NCI-H82 (cell line): ENCODE data around the gene PLEKHN1.
"Not testable (repeated sequence)": the region's sequence is repeated elsewhere in the genome, so short reads cannot be mapped to it uniquely, and the experiment has no call there.

ENCODE experiments used
- DNase-seq: peaks from one replicate; lab custom pipeline; 2025; lab: John Stamatoyannopoulos, UW

Gene PLEKHN1

DNA sequence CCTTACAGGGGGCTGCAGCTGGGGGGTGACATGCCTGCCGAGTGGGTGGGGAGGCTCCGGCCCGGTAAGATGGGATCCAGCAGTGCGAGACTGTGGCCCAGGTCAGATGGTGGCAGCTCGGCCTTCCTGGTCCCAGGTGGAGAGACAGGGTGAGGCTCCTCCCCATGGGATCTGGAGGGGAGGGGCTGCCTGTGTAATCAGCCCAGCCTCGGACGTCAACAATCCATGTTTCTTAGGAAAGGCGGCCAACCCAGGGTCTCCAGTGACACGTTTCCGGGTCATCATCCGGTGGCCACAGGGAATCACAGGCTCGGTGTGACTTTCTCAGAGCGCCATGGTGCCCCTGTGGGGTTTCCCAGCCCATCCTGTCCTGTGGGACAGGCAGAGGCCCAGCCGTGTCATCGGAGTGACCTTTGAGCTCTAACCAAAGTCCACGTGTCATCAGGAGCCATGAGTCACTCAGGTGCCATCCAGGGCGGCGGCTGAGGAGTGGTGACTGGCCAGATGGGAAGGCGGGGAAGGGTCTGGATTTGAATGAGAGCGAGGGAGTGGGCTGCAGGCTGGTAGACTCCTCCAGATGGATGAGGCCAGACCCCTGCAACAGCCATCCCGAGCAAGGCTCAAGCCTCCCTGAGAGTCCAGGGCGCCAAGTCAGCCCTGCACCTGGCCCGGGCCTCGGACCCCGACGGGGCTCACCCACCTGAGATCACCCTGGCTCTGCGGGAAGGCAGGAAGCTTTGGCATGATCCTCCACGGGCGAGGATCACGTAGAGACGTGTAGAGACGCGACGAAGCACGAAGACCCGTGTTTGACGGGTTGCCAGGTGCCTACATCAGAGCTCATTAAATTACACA lies 40.2 kb downstream of the PLEKHN1 start:
- DNase-seq: no peak

DNA sequence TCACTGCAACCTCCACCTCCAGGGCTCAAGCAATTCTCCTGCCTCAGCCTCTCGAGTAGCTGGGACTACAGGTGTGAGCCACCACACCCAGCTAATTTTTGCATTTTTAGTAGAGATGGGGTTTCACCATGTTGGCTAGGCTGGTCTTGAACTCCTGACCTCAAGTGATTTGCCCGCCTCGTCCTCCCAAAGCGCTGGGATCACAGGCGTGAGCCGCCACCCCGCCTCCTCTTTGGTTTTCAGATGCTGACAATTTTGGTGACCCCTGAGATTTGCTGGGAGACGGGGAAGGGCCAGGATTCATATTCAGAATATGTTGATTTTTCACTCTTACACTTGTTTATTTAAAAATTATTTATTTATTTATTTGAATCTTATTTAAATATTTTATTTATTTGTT lies 43.8 kb downstream of the PLEKHN1 start:
- not testable (repeated sequence) for DNase-seq

DNA sequence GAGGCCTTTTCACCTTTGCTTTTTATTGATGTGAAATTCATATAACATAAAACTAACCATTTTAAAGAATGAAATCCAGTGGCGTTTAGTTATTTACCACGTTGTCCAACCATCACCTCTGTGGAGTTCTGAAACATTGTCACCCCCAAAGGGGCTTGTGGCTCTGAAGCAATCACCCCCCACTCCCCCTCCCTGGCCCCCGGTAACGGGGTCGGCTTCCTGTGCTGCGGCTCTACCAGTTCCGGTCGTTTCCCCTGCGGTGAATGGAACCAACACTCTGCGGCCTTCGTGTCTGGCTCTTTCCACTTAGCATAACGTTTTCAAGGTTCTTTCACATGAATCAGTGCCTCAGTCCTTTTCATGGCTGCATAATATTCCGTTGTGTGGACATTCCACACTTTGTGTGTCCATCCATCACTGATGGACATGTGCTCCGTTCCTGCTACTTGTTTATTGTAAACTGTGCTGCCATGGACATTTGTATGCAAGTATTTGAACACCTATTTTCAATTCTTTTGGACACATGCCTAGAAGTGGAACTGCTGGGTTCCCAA lies 45.2 kb downstream of the PLEKHN1 start:
- no peak for DNase-seq

DNA sequence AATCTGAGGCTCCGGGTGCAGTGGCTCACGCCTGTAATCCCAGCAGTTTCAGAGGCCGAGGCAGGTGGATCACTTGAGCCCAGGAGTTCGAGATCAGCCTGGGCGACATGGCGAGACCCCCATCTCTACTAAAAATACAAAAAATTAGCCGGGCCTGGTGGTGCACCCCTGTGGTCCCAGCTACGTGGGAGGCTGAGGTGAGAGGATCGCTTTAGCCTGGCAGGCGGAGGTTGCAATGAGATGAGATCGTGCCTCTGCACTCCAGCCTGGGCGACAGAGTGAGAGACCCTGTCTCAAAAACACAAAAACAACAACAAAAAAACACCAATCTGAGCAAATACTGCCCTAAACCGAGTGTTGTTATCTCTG lies 46.4 kb downstream of the PLEKHN1 start:
- DNase-seq: not testable (repeated sequence)

DNA sequence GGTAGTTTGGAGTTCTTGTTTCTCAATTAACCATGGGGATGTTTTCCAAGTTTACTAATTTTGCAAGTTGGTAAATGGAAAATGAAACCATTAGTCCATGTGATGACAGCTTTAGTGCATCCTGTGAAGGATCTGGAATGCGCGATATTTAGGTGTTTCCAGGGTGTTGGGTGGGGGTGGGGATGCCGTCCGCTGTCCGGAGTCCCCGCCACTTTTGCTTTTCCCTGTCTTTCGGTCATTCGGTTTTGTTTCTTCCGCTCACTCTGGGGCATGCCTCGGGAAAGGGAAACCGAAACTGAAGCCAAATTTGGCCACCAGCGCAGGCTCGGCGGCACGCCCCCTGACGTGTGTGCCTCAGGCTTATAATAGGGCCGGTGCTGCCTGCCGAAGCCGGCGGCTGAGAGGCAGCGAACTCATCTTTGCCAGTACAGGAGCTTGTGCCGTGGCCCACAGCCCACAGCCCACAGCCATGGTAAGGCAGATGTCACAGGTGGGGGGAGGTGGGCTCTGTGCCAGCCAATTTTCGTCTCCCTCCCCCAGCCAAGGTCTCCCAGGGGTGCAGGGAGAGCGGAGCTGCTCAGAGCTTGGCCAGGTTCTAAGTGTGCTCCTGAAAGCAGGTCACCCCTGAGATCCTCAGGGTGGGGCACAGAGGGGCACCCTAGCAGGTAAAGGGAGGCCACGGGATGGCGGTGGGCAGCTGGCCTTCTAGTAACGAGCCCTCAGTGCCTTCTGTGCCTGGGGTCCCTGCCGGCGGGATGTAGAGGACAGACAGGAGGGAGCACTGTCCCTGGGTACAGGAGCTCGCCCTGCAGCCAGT lies 47.0 kb downstream of the PLEKHN1 start, which contains the start of gene ISG15:
TSS of gene ISG15 (plus strand) at position 393 of the 817 bp plus-strand sequence. CDS start at position 470, 77 bp downstream.
- no peak for DNase-seq

DNA sequence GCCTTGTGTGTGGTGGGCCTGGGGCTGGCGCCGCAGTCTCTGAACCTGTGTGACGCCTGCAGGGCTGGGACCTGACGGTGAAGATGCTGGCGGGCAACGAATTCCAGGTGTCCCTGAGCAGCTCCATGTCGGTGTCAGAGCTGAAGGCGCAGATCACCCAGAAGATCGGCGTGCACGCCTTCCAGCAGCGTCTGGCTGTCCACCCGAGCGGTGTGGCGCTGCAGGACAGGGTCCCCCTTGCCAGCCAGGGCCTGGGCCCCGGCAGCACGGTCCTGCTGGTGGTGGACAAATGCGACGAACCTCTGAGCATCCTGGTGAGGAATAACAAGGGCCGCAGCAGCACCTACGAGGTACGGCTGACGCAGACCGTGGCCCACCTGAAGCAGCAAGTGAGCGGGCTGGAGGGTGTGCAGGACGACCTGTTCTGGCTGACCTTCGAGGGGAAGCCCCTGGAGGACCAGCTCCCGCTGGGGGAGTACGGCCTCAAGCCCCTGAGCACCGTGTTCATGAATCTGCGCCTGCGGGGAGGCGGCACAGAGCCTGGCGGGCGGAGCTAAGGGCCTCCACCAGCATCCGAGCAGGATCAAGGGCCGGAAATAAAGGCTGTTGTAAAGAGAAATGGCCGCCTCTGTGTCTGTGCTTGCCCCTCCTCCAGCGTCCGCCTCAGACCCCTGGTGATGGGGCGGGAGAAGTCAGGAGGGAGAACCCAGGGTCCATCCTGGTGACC lies 47.8 kb downstream of the PLEKHN1 start:
- peak; percentile 50 for DNase-seq

DNA sequence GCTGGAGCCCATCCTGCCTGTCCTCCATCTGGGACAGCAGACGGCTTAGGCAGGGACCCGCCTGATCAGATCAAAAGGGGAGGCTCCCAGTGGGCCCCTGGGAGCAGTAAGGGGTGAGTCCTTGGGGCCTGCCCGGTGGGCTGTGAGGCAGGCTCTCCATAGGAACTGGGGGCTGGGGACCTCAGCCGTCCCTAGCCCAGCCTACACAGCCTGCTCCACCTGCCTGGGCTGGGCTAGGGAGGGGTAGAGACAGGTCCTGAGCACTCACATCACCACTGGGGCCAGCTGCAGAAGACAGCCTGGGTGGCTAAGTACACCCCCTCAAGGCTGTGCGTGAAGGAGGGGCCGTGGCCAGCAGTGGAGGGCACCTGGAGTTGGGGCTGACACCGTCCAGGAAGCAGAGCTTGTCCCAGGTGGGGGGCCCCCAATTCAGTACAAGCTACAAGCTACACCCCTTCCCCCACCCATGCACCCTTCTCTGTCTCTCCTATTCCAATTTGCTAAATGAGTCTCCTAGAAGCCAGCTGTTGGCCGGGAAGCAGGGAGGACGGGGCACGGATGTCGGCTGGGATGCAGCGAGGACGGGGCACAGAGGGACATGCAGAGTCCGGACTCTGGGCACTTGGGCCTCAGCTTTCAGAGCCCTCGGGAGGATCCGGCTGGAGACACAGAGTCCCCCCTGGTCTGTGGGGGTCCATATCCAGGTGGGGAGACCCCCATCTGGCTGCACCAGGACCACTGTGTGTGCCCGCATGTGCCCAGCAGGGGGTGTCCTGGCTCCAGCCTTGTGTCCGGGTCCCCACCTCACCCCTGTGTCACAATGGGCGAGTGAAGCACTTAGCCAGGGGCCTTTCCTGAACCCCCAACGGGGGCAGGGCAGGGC lies 48.8 kb downstream of the PLEKHN1 start:
- DNase-seq: peak; percentile 42

DNA sequence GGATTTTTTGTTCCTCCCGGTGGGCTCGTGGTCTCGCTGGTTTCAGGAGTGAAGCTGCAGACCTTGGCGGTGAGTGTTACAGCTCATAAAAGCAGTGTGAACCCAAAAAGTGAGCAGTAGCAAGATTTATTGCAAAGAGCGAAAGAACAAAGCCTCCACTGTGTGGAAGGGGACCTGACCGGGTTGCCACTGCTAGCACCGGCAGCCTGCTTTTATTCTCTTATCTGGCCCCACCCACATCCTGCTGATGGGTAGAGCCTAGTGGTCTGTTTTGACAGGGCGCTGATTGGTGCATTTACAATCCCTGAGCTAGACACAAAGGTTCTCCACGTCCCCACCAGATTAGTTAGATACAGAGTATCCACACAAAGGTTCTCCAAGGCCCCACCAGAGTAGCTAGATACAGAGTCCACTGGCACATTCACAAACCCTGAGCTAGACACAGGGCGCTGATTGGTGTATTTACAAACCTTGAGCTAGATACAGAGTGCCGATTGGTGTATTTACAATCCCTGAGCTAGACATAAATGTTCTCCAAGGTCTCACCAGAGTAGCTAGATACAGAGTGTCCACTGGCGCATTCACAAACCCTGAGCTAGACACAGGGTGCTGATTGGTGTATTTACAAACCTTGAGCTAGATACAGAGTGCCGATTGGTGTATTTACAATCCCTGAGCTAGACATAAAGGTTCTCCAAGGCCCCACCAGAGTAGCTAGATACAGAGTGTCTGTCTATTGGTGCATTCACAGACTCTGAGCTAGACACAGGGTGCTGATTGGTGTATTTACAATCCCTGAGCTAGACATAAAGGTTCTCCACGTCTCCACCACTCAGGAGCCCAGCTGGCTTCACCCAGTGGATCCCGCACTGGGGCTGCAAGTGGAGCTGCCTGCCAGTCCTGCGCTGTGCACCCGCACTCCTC lies 51.4 kb downstream of the PLEKHN1 start:
- DNase-seq: not testable (repeated sequence)

DNA sequence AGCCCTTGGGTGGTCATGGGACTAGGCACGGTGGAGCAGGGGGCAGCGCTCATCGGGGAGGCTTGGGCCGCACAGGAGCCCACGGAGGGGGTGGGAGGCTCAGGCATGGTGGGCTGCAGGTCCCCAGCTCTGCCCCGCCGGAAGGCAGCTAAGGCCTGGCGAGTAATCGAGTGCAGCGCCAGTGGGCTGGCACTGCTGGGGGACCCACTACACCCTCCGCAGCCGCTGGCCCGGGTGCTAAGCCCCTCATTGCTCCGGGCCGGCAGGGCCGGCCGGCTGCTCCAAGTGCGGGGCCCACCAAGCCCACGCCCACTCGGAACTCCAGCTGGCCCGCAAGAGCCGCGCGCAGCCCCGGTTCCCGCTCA lies 52.0 kb downstream of the PLEKHN1 start:
- not testable (repeated sequence) for DNase-seq

DNA sequence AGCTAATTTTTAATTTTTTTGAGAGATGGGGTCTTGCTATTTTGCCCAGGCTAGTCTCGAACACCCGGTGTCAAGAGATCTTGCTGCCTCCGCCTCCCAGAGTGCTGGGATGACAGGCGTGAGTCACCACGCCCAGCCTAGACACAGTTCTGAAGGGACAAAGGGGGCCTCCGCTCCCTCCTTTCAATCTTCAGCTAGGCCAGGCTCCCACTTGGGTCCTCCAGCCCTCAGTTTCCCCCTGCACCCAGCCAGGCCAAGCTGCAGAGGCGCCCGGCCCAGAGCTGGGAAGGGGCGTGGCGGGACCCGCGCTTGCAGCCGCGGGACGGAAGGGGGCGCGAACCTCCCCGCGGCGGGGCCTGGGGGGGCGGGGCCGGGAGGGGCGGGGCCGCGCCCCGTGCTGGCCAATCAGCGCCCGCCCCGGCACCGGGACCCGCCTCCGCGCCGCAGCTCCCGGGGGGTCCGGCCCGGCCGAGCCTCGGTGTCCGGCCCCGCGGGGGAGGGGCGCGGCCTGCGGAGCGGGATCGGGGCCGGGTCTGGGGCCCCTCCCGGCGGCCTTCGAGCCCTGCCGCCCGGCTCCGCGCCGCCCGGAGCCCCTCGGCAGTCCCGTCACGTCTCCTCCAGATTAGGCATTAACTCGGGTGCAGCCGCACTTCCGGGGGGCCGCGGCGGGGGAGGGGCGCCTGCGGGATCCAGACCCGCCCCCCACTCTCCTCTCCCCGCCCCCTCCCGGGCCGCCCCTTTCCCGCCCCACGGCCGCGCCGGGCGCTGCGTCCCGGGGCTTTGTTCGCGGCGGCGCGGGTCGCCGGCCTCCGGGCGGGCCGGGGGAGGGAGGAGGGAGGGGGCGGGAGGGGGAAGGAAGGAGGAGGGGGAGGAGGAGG lies 53.1 kb downstream of the PLEKHN1 start:
- DNase-seq: peak; percentile 83

DNA sequence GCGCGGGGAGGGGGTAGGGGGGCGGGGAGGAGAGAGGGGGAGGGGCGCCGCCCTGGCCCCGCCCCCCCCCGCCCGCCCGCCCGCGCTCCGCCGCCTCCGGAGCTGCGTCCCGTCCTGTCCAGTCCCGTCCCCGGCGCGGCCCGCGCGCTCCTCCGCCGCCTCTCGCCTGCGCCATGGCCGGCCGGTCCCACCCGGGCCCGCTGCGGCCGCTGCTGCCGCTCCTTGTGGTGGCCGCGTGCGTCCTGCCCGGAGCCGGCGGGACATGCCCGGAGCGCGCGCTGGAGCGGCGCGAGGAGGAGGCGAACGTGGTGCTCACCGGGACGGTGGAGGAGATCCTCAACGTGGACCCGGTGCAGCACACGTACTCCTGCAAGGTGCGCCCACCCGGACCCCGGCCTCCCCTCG lies 53.7 kb downstream of the PLEKHN1 start, which contains the start of gene AGRN:
TSS of gene AGRN (plus strand) at position 121 of the 405 bp plus-strand sequence. CDS start at position 174, 53 bp downstream.
- DNase-seq: no peak

DNA sequence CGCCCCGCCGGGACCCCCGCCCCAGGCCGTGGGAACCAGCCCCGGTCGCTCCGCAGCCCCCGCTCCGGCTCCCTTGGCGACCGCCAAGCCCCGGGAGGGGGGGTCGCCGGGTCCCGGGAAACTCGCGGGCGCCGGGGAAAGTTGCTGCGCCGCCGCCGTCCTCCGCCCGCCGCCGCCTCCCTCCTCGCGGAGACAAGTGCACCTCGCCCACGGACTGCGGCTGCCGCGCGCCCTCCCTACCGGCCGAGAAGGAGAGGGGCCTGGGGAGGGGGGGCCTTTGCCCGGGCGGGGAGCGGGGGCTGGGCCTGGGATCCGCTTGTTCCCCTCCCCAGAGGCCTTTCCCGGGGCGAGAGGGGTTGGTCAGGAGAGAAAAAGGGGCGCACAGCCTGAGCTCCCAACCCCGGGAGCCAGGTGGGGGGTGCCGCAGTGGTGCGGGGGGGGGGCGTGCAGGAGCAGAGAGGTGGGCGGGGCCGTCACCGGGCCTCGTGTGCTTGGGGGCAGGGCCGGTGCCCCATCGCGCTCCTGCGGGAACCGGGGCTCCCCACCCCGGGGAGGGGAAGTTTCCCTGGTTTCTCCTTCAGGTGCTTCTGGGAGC lies 54.2 kb downstream of the PLEKHN1 start:
- no peak for DNase-seq

DNA sequence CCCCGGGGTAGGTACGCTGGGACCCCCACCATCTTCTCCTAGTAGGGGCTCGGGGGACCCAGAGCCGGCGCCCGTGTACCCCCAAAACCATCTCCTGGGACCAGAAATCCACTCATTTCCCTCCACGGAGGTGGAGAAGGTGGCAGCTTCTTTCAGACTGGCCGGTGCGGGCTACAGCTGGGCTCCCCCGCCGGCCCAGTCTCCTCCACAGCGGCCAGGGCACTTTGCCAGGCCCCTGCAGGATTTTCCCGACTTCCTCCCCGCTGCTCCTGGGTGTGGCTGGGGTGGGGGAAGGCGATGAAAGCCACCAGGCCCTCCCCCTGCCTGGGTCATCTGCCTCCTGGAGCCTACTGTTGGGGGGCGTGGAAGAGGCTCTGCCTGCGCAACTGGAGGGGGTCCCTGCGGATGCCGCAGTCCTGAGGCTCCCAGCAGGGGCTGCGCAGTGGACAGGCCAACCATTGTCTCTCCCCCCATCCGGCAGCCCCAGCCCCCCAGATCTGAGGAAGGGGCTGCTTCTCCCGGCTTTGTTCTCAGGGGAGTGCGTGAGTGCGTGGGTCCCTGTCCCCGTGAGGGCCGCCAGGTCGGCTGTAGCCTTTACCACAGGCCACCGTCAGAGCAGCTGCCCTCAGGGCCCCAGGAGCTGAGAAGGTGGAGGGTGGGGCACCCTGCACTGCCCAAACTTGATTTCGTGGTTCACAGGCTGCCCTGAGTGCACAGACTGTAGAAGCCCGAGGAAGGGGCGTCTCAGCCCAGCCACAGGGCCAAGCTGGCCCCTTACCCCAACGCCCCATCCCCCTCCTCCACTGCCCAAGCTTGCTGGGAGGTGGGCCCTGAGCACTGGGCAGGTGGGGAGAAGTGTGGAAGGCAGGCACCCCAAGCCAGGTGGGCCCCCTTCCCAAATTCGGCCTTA lies 55.0 kb downstream of the PLEKHN1 start:
- DNase-seq: peak; percentile 56

DNA sequence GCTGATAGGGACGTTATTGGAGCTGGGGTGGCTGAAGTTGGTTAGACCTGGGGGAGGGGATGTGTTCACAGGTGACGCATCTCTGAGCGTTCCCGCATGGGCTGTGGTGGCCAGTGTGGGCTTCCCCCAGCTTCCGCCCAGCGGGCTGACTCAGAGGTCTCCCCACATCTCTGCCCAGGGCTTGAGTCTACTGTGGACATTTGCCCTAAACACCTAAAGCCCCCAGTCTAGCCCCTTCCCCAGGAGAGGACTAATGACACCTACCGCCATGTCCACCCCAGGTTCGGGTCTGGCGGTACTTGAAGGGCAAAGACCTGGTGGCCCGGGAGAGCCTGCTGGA lies 55.6 kb downstream of the PLEKHN1 start:
- no peak for DNase-seq

DNA sequence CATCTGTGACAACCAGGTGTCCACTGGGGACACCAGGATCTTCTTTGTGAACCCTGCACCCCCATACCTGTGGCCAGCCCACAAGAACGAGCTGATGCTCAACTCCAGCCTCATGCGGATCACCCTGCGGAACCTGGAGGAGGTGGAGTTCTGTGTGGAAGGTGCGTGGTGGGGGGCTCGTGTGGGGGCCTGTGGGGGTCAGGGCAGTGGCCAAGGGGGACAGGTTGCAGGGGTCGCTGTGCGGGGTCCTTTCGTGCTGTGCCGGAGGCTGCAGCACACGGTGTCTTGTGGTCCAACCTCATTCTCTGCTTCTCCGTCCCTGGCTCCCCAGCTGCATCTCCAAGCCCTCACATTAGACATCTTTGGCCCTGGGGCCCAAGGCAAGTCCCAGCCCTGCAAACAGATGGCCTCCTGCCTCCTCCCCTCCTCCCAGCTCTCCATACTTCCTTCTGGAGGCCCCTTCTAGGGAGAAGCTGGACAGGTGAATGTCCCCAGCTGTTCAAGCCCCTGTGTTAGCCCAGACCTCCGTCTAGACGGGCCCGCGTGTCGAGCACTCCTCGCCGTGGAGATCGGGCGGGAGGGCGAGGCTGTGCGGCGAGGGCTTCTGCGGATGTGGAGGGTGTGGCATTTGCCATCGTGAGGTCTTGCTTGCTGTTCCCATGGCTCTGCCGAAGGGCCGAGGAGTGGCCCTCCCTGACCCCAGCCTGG lies 56.2 kb downstream of the PLEKHN1 start:
- peak; percentile 61 for DNase-seq

DNA sequence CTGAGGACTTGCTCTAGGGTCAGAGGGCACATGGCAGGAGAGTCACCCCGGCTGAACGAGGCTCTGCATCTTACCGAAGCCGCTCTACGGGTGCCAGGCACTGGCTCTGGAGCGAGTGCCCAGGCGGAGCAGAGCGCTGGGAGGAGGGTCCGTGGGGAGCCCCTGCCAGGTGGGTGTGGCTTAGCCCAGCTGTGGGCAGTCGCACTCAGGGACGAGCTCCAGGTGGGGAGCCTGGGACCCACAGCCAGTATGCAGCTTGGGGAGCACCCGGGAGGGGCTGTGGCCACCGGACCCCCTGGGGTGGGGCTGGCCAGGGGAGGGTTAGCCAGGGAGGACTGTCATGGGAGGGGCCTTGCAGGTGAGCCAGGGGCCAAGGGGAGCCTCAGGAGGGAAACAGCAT lies 57.4 kb downstream of the PLEKHN1 start:
- no peak for DNase-seq
